Activated CD8-positive, alpha-beta T cell treated with anti-CD3 and anti-CD28 coated beads, Interleukin-2, amount 10 ng/mL, durations not matched to agents 7 days and 5 days (primary cell): ENCODE data around the gene PPFIA4. TPM values are rescaled to one million over a fixed set of nuclear protein-coding genes. Genes with fewer than 3 reads are reported as not detected.

Source experiments
- ATAC-seq: fragments of 150-1000 bp; cut with Tn5 transposase; one replicate; pipeline ENCODE4 v1.10.0; 2021; ENCODE audit warnings: moderate library complexity
- CTCF ChIA-PET: fragments of 350-600 bp; sonication (Branson Sonifier 250); formaldehyde crosslinking; loops from one replicate; lab custom pipeline; 2021; ENCODE audit warnings: antibody characterized with exemption; lab: Charles Lee
- POLR2A ChIA-PET: fragments of 350-600 bp; sonication (Branson Sonifier 250); formaldehyde crosslinking; loops from one replicate; lab custom pipeline; 2021; ENCODE audit warnings: antibody characterized with exemption; lab: Charles Lee
- DNase-seq: peaks from one replicate; pipeline ENCODE4 v3.0.0-alpha.2; 2020
- H3K27ac Mint-ChIP-seq: one replicate; pipeline ENCODE4 v1.8.0; 2021; ENCODE audit warnings: mild to moderate bottlenecking, mixed read lengths
- H3K27me3 Mint-ChIP-seq: one replicate; pipeline ENCODE4 v1.8.0; 2021; ENCODE audit warnings: low read depth, mixed read lengths
- H3K36me3 Mint-ChIP-seq: one replicate; pipeline ENCODE4 v1.8.0; 2021; ENCODE audit warnings: low read depth, mixed read lengths
- H3K4me1 Mint-ChIP-seq: one replicate; pipeline ENCODE4 v1.8.0; 2021; ENCODE audit warnings: low read depth, mixed read lengths
- H3K4me3 Mint-ChIP-seq: one replicate; pipeline ENCODE4 v1.8.0; 2021; ENCODE audit warnings: mild to moderate bottlenecking, mixed read lengths
- H3K9me3 Mint-ChIP-seq: one replicate; pipeline ENCODE4 v1.8.0; 2022; ENCODE audit warnings: mixed read lengths; ENCODE audit not compliant: insufficient read depth
- total RNA-seq, 2 experiments: library from RNA; stranded (reverse); gene quantifications; one replicate each; pipeline ENCODE4 v1.2.3, GENCODE V29; 2021

PPFIA4 gene
- total RNA-seq, 2 experiments from 2014 or later: 31.9 to 32.0 TPM

GRCh38 chr1:203086992-203087763 is 60.9 kb downstream of the PPFIA4 start:
- ATAC-seq: no peak
- DNase-seq: no peak
- no peaks in the 10 kb centered on the region for H3K36me3 Mint-ChIP-seq
- H3K4me1 Mint-ChIP-seq: no peaks in the 10 kb centered on the region
- H3K9me3 Mint-ChIP-seq: no peaks in the 10 kb centered on the region
- H3K27me3 Mint-ChIP-seq: peaks cover 7% of the 10 kb centered on the region
- H3K4me3 Mint-ChIP-seq: no peak overlapping the region
- H3K27ac Mint-ChIP-seq: no peak overlapping the region
- ChIA-PET CTCF (no interaction called here), POLR2A (interaction anchor here (1.3 kb wide), 1 partner anchor 10 kb away, joined by 3 read pairs; no protein-coding TSS in a partner anchor)

GRCh38 chr1:203088441-203088840 is 62.1 kb downstream of the PPFIA4 start:
- Mint-ChIP-seq H3K4me1 (no peaks in the 10 kb centered on the region), H3K4me3 (no peak overlapping the region), H3K27me3 (peaks cover 9% of the 10 kb centered on the region), H3K9me3 (no peaks in the 10 kb centered on the region), H3K27ac (no peak overlapping the region), H3K36me3 (no peaks in the 10 kb centered on the region)
- no peak for DNase-seq
- ChIA-PET CTCF (interaction anchor here (0.6 kb wide), 1 partner anchor 14 kb away, joined by 3 read pairs; no protein-coding TSS in a partner anchor), POLR2A (interaction anchor here (0.6 kb wide), 1 partner anchor 55 kb away, joined by 3 read pairs; no protein-coding TSS in a partner anchor)
- no peak for ATAC-seq

- ChIA-PET POLR2A (no interaction called here), CTCF (interaction anchor here (0.9 kb wide), 1 partner anchor 50 kb away, joined by 5 read pairs; no protein-coding TSS in a partner anchor)
- DNase-seq (no peak), ATAC-seq (no peak)
- Mint-ChIP-seq H3K36me3 (no peaks in the 10 kb centered on the region), H3K4me1 (no peaks in the 10 kb centered on the region), H3K4me3 (no peak overlapping the region), H3K27ac (no peak overlapping the region), H3K9me3 (no peaks in the 10 kb centered on the region), H3K27me3 (peaks cover 9% of the 10 kb centered on the region)
Observed at GRCh38 chr1:203089001-203089650, 62.8 kb downstream of the PPFIA4 start.

GRCh38 chr1:203089651-203090045 is 63.4 kb downstream of the PPFIA4 start:
- ChIA-PET CTCF (interaction anchor here (0.9 kb wide), 1 partner anchor 50 kb away, joined by 5 read pairs; no protein-coding TSS in a partner anchor), POLR2A (no interaction called here)
- peaks cover 13% of the 10 kb centered on the region for H3K27me3 Mint-ChIP-seq
- no peak overlapping the region for H3K4me3 Mint-ChIP-seq
- no peaks in the 10 kb centered on the region for H3K4me1 Mint-ChIP-seq
- ATAC-seq (no peak), DNase-seq (no peak)
- H3K27ac Mint-ChIP-seq: no peak overlapping the region
- H3K9me3 Mint-ChIP-seq: peaks cover 1% of the 10 kb centered on the region
- H3K36me3 Mint-ChIP-seq: no peaks in the 10 kb centered on the region

- H3K27ac Mint-ChIP-seq: no peak overlapping the region
- no peaks in the 10 kb centered on the region for H3K4me1 Mint-ChIP-seq
- ATAC-seq (no peak), DNase-seq (no peak)
- POLR2A ChIA-PET: no interaction called here
- H3K9me3 Mint-ChIP-seq: peaks cover 11% of the 10 kb centered on the region
- no peaks in the 10 kb centered on the region for H3K36me3 Mint-ChIP-seq
- H3K27me3 Mint-ChIP-seq: peaks cover 17% of the 10 kb centered on the region
- no peak overlapping the region for H3K4me3 Mint-ChIP-seq
- CTCF ChIA-PET: no interaction called here
Observed at GRCh38 chr1:203090421-203091198, 64.3 kb downstream of the PPFIA4 start.

- no peak for DNase-seq
- Mint-ChIP-seq H3K36me3 (no peaks in the 10 kb centered on the region), H3K27ac (no peak overlapping the region)
Observed at GRCh38 chr1:203091199-203091477, 64.8 kb downstream of the PPFIA4 start.

GRCh38 chr1:203091761-203092330 is 65.6 kb downstream of the PPFIA4 start:
- H3K36me3 Mint-ChIP-seq: no peaks in the 10 kb centered on the region
- no peak for DNase-seq
- no peaks in the 10 kb centered on the region for H3K4me1 Mint-ChIP-seq
- H3K27ac Mint-ChIP-seq: no peak overlapping the region
- H3K9me3 Mint-ChIP-seq: peaks cover 16% of the 10 kb centered on the region
- no peak overlapping the region for H3K4me3 Mint-ChIP-seq
- ChIA-PET CTCF (no interaction called here), POLR2A (no interaction called here)
- peaks cover 23% of the 10 kb centered on the region for H3K27me3 Mint-ChIP-seq
- ATAC-seq: no peak

More at GRCh38 chr1:203091199-203091477, 64.8 kb downstream of the PPFIA4 start:
- H3K4me1 Mint-ChIP-seq: no peaks in the 10 kb centered on the region
- ATAC-seq: no peak
- peaks cover 20% of the 10 kb centered on the region for H3K27me3 Mint-ChIP-seq
- peaks cover 16% of the 10 kb centered on the region for H3K9me3 Mint-ChIP-seq
- ChIA-PET POLR2A (no interaction called here), CTCF (no interaction called here)
- H3K4me3 Mint-ChIP-seq: no peak overlapping the region

- Mint-ChIP-seq H3K27ac (no peak overlapping the region), H3K9me3 (peaks cover 16% of the 10 kb centered on the region), H3K4me1 (no peaks in the 10 kb centered on the region), H3K36me3 (no peaks in the 10 kb centered on the region), H3K27me3 (peaks cover 24% of the 10 kb centered on the region), H3K4me3 (no peak overlapping the region)
- POLR2A ChIA-PET: no interaction called here
- ATAC-seq (no peak), DNase-seq (no peak)
- CTCF ChIA-PET: interaction anchor here (1.4 kb wide), 1 partner anchor 9 kb away, joined by 3 read pairs; no protein-coding TSS in a partner anchor
Observed at GRCh38 chr1:203093754-203094410, 67.6 kb downstream of the PPFIA4 start.

- DNase-seq (no peak), ATAC-seq (no peak)
- ChIA-PET POLR2A (no interaction called here), CTCF (interaction anchor here (1.4 kb wide), 1 partner anchor 10 kb away, joined by 3 read pairs; no protein-coding TSS in a partner anchor)
- Mint-ChIP-seq H3K36me3 (no peaks in the 10 kb centered on the region), H3K4me3 (no peak overlapping the region), H3K4me1 (no peaks in the 10 kb centered on the region), H3K27me3 (peaks cover 24% of the 10 kb centered on the region), H3K27ac (no peak overlapping the region), H3K9me3 (peaks cover 16% of the 10 kb centered on the region)
Observed at GRCh38 chr1:203095061-203095690, 68.9 kb downstream of the PPFIA4 start.

GRCh38 chr1:203096566-203096965 is 70.3 kb downstream of the PPFIA4 start:
- ATAC-seq: no peak
- H3K9me3 Mint-ChIP-seq: peaks cover 16% of the 10 kb centered on the region
- no peaks in the 10 kb centered on the region for H3K36me3 Mint-ChIP-seq
- H3K27me3 Mint-ChIP-seq: peaks cover 19% of the 10 kb centered on the region
- no peak overlapping the region for H3K27ac Mint-ChIP-seq
- H3K4me3 Mint-ChIP-seq: no peak overlapping the region
- no peaks in the 10 kb centered on the region for H3K4me1 Mint-ChIP-seq
- ChIA-PET CTCF (interaction anchor here (1.0 kb wide), 1 partner anchor 57 kb away, joined by 4 read pairs; no protein-coding TSS in a partner anchor), POLR2A (no interaction called here)
- no peak for DNase-seq

- H3K36me3 Mint-ChIP-seq: no peaks in the 10 kb centered on the region
- DNase-seq: no peak
Observed at GRCh38 chr1:203097001-203097400, 70.7 kb downstream of the PPFIA4 start.

More at GRCh38 chr1:203097001-203097400, 70.7 kb downstream of the PPFIA4 start:
- ChIA-PET CTCF (interaction anchor here (1.0 kb wide), 1 partner anchor 58 kb away, joined by 4 read pairs; no protein-coding TSS in a partner anchor), POLR2A (no interaction called here)
- Mint-ChIP-seq H3K27me3 (peaks cover 19% of the 10 kb centered on the region), H3K27ac (no peak overlapping the region), H3K4me1 (no peaks in the 10 kb centered on the region), H3K9me3 (peaks cover 16% of the 10 kb centered on the region), H3K4me3 (no peak overlapping the region)
- no peak for ATAC-seq
